CD4-positive, alpha-beta T cell (primary cell): Measurements from ENCODE around the gene COPG1. TPM values are rescaled to one million over a fixed set of nuclear protein-coding genes. Genes with fewer than 3 reads are reported as not detected.
A peak's percentile ranks its signal among the peaks of the same experiment; 100 is the strongest.

Experiments used
- ATAC-seq: fragments of 200-7000 bp; cut with Tn5 transposase; one replicate; pipeline ENCODE4 v1.10.0; 2022; ENCODE audit warnings: mild to moderate bottlenecking; ENCODE audit not compliant: poor library complexity
- CTCF ChIA-PET: fragments of 350-600 bp; sonication (Branson Sonifier 250); formaldehyde crosslinking; loops from one replicate; lab custom pipeline; 2021; ENCODE audit warnings: antibody characterized with exemption, inconsistent platforms; lab: Charles Lee
- POLR2A ChIA-PET: fragments of 350-600 bp; sonication (Branson Sonifier 250); formaldehyde crosslinking; loops from one replicate; lab custom pipeline; 2021; ENCODE audit warnings: antibody characterized with exemption, inconsistent platforms; lab: Charles Lee
- DNase-seq, 14 experiments: peaks; one replicate each; pipeline ENCODE4 v3.0.0-alpha.2; 2013 to 2020; ENCODE audit warnings: mixed read lengths in 2 of 14
- H3K27ac ChIP-seq, 2 donors: one replicate each; pipeline versions ENCODE4 v1.5.1 to v1.7.0; 2013; ENCODE audit warnings: low read length in 2 of 2, low read depth in 1 of 2, mild to moderate bottlenecking in 1 of 2
- H3K27me3 ChIP-seq, 2 experiments: 1 replicate in 1 of 2; 2 replicates in 1 of 2; pipeline versions ENCODE4 v1.6.1 to v1.7.0; 2013; ENCODE audit warnings: low read length in 2 of 2, control low read depth in 1 of 2, mild to moderate bottlenecking in 1 of 2, moderate library complexity in 1 of 2; ENCODE audit not compliant: insufficient read depth in 2 of 2, control insufficient read depth in 1 of 2
- H3K36me3 ChIP-seq: one replicate; pipeline ENCODE4 v1.6.1; 2013; ENCODE audit warnings: low read length, control low read depth; ENCODE audit not compliant: insufficient read depth
- H3K4me1 ChIP-seq: one replicate; pipeline ENCODE4 v1.6.1; 2013; ENCODE audit warnings: low read length, control low read depth; ENCODE audit not compliant: insufficient read depth
- H3K4me3 ChIP-seq: one replicate; pipeline ENCODE4 v1.5.1; 2013; ENCODE audit warnings: mild to moderate bottlenecking, low read length, moderate library complexity
- H3K9me3 ChIP-seq, 2 experiments: 1 replicate in 1 of 2; 2 replicates in 1 of 2; pipeline versions ENCODE4 v1.6.1 to v1.7.0; 2013; ENCODE audit warnings: low read length in 2 of 2, mild to moderate bottlenecking in 2 of 2, control low read depth in 1 of 2, moderate library complexity in 1 of 2; ENCODE audit not compliant: control insufficient read depth in 1 of 2, insufficient read depth in 1 of 2
- H3K27ac Mint-ChIP-seq: one replicate; pipeline ENCODE4 v1.8.0; 2020; ENCODE audit warnings: mixed read lengths
- H3K27me3 Mint-ChIP-seq: one replicate; pipeline ENCODE4 v1.8.0; 2021; ENCODE audit warnings: mixed read lengths
- H3K36me3 Mint-ChIP-seq: one replicate; pipeline ENCODE4 v1.8.0; 2021; ENCODE audit warnings: low read depth, mixed read lengths
- H3K4me1 Mint-ChIP-seq: one replicate; pipeline ENCODE4 v1.8.0; 2021; ENCODE audit warnings: low read depth, mixed read lengths
- H3K4me3 Mint-ChIP-seq: one replicate; pipeline ENCODE4 v1.8.0; 2020; ENCODE audit warnings: mild to moderate bottlenecking, mixed read lengths
- H3K9me3 Mint-ChIP-seq: one replicate; pipeline ENCODE4 v1.8.0; 2020; ENCODE audit warnings: mixed read lengths
- intact Hi-C, 2 experiments: fragments of 100-400 bp; cut with DNase I in 1 of 2; cut with micrococcal nuclease in 1 of 2; formaldehyde crosslinking; loops; one replicate each; pipeline versions ENCODE4 v1.15.1 to v1.9.0; 2023 to 2025; cut with DNase I, micrococcal nuclease
- total RNA-seq, 174 experiments: library from RNA in 2 of 174; stranded (reverse) in 2 of 174; gene quantifications; one replicate each; pipeline ENCODE4 v1.2.3 and lab custom pipeline; 2021 to 2026
- TF ChIP-seq, protein P1 (sequence below): fragments of 200-600 bp; IDR thresholded peaks from one replicate; pipeline ENCODE4 v1.8.0; 2022; ENCODE audit warnings: antibody characterized with exemption, mild to moderate bottlenecking

COPG1 gene
- total RNA-seq, 2 experiments from 2014 or later = 77.7 to 79.3 TPM

DNA sequence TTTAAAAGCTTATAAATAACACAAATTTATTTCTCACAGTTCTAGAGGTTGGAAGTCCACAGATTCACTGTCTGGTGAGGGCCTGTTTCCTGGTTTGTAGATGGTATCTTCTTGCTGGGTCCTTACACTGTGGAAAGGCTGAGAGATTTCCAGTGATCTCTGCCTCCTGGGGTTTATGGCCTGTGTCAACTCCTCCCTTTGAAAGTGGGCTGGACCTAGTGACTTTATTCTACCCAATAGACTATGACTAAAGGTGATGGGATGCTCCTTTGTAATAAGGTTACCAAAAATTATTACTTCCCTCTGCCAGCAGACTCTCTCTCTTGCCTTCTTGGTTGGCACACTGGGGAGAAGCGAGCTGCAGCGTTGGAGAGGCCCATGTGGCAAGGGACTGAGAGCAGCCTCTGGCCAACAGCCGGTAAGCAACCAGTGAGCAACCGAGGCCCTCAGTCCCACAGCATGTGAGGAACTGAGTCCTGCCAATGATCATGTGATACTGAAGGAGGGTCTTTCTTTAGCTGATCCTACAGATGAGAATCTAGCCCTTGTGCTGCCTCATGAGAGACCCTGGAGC is 14.0 kb upstream of the COPG1 start:
- H3K27me3 Mint-ChIP-seq = no peaks in the 10 kb centered on the region
- Histone ChIP-seq H3K4me3 (no peak overlapping the region), H3K27ac (no peak overlapping the region), H3K36me3 (no peaks in the 10 kb centered on the region), H3K27me3 (no peaks in the 10 kb centered on the region), H3K9me3 (no peaks in the 10 kb centered on the region), H3K4me1 (peaks cover 19% of the 10 kb centered on the region)
- H3K4me3 Mint-ChIP-seq = no peak overlapping the region
- intact Hi-C loops = no loop called here
- POLR2A ChIA-PET = interaction anchor here (0.6 kb wide), 1 partner anchor 1604 kb away, joined by 3 read pairs; no protein-coding TSS in a partner anchor
- CTCF ChIA-PET = no interaction called here
- no peaks in the 10 kb centered on the region for H3K36me3 Mint-ChIP-seq
- no peak overlapping the region for H3K27ac Mint-ChIP-seq
- peaks cover 6% of the 10 kb centered on the region for H3K4me1 Mint-ChIP-seq
- TF ChIP-seq, protein P1, sequence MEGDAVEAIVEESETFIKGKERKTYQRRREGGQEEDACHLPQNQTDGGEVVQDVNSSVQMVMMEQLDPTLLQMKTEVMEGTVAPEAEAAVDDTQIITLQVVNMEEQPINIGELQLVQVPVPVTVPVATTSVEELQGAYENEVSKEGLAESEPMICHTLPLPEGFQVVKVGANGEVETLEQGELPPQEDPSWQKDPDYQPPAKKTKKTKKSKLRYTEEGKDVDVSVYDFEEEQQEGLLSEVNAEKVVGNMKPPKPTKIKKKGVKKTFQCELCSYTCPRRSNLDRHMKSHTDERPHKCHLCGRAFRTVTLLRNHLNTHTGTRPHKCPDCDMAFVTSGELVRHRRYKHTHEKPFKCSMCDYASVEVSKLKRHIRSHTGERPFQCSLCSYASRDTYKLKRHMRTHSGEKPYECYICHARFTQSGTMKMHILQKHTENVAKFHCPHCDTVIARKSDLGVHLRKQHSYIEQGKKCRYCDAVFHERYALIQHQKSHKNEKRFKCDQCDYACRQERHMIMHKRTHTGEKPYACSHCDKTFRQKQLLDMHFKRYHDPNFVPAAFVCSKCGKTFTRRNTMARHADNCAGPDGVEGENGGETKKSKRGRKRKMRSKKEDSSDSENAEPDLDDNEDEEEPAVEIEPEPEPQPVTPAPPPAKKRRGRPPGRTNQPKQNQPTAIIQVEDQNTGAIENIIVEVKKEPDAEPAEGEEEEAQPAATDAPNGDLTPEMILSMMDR = no peak
- ATAC-seq (no peak), DNase-seq (no peak)
- H3K9me3 Mint-ChIP-seq = no peaks in the 10 kb centered on the region

DNA sequence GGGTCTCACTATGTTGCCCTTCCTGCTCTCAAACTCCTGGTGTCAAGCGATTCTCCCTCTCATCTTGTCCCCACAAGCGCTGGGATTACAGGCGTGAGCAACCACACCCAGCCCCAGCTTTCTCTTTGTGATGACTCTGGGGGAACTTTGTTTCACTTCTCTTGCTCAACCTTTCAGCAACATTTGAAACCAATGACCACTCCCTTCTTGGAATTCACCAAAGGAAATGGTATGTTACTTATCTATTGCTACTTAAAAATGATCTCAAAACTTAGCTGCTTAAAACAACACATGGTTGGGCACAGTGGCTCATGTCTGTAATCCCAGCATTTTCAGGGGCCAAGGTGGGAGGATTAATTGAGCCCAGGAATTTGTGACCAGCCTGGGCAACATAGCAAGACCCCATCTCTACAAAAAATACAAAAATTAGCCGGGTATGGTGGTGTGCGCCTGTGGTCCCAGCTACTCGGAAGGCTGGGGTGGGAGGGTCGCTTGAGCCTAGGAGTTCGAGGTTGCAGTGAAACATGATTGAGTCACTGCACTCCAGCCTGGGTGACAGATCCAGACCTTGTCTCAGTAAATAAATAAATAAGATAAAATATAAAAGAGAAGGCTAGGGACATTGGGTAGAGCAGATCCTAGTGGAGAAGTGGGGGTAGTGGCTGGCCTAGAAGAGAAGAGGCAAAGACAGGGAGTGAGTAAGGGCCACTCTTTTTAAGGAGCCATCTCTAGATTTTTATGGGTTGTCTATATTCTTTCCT is 10.3 kb upstream of the COPG1 start:
- no peak overlapping the region for H3K27ac Mint-ChIP-seq
- POLR2A ChIA-PET = no interaction called here
- Histone ChIP-seq H3K27me3 (no peaks in the 10 kb centered on the region), H3K9me3 (no peaks in the 10 kb centered on the region), H3K36me3 (no peaks in the 10 kb centered on the region), H3K4me3 (no peak overlapping the region), H3K27ac (peak overlapping the region in 1 of 2 donors; percentile 22), H3K4me1 (peaks cover 19% of the 10 kb centered on the region)
- H3K9me3 Mint-ChIP-seq = no peaks in the 10 kb centered on the region
- H3K4me3 Mint-ChIP-seq = no peak overlapping the region
- H3K4me1 Mint-ChIP-seq = peaks cover 6% of the 10 kb centered on the region
- no peak for ATAC-seq
- no peaks in the 10 kb centered on the region for H3K36me3 Mint-ChIP-seq
- CTCF ChIA-PET = interaction anchor here (1.1 to 1.3 kb wide), 2 partner anchors 186 to 269 kb away, joined by 3 read pairs; no protein-coding TSS in a partner anchor
- DNase-seq = peak in 3 of 14 experiments; percentile 58 to 64 (median 60)
- intact Hi-C loops = no loop called here
- no peaks in the 10 kb centered on the region for H3K27me3 Mint-ChIP-seq
- TF ChIP-seq, protein P1 = no peak

GRCh38 chr3:129239991-129240390 is 9.4 kb upstream of the COPG1 start:
- peaks cover 20% of the 10 kb centered on the region for H3K4me1 ChIP-seq
- Mint-ChIP-seq H3K27me3 (no peaks in the 10 kb centered on the region), H3K36me3 (no peaks in the 10 kb centered on the region), H3K4me1 (peaks cover 6% of the 10 kb centered on the region), H3K9me3 (no peaks in the 10 kb centered on the region), H3K4me3 (no peak overlapping the region), H3K27ac (no peak overlapping the region)
- no peak overlapping the region for H3K27ac ChIP-seq
- intact Hi-C loops = no loop called here
- TF ChIP-seq, protein P1 = no peak
- DNase-seq = no peak
- ChIA-PET POLR2A (interaction anchor here (0.8 kb wide), 1 partner anchor 10 kb away, joined by 3 read pairs; the partner anchor contains the start of gene COPG1), CTCF (interaction anchor here (1.1 kb wide), 1 partner anchor 187 kb away, joined by 3 read pairs; no protein-coding TSS in a partner anchor)
- no peaks in the 10 kb centered on the region for H3K36me3 ChIP-seq
- no peak overlapping the region for H3K4me3 ChIP-seq
- ATAC-seq = no peak
- no peaks in the 10 kb centered on the region for H3K27me3 ChIP-seq
- H3K9me3 ChIP-seq = no peaks in the 10 kb centered on the region
